PC-9 (cell line): Measurements from ENCODE around the gene LSR. TPM values are rescaled to one million over a fixed set of nuclear protein-coding genes. Genes with fewer than 3 reads are reported as not detected.

Experiments
- BruUV-seq: library from RNA; stranded (reverse); fragments of 400-500 nt; replicated peaks from 2 replicates; lab custom pipeline; 2021; lab: Mats Ljungman, UMichigan
- CTCF ChIA-PET: fragments of 300-600 bp; sonication (Branson Sonifier 250); formaldehyde crosslinking; loops from one replicate; lab custom pipeline; 2022; ENCODE audit warnings: antibody characterized with exemption; lab: Charles Lee
- POLR2A ChIA-PET: fragments of 300-600 bp; sonication (Branson Sonifier 250); formaldehyde crosslinking; loops from one replicate; lab custom pipeline; 2022; ENCODE audit warnings: antibody characterized with exemption; ENCODE audit not compliant: unreplicated experiment; lab: Charles Lee
- DNase-seq, 2 experiments: peaks; one replicate each; pipeline versions ENCODE4 v3.0.0 to v3.0.0-alpha.2; 2015 to 2022; ENCODE audit warnings: mixed read lengths in 1 of 2
- H2AFZ ChIP-seq: fragments of 200-600 bp; sonication (generic); 2 replicates; pipeline ENCODE4 v1.8.1; 2017; ENCODE audit warnings: antibody characterized with exemption
- H3F3A ChIP-seq: fragments of 200-600 bp; sonication (generic); 2 replicates; pipeline ENCODE4 v1.8.1; 2017; ENCODE audit warnings: antibody characterized with exemption, mild to moderate bottlenecking, low read depth; ENCODE audit not compliant: insufficient read depth
- H3K27ac ChIP-seq: fragments of 200-600 bp; sonication (generic); 2 replicates; pipeline ENCODE4 v1.6.1; 2016; ENCODE audit warnings: mixed run types
- H3K27me3 ChIP-seq: fragments of 200-600 bp; sonication (generic); 2 replicates; pipeline ENCODE4 v1.6.1; 2016; ENCODE audit warnings: low read depth, mixed run types; ENCODE audit not compliant: insufficient read depth
- H3K36me3 ChIP-seq: fragments of 200-600 bp; sonication (generic); 2 replicates; pipeline ENCODE4 v1.6.1; 2016; ENCODE audit warnings: low read depth, mixed run types
- H3K4me1 ChIP-seq: fragments of 200-600 bp; sonication (generic); replicated peaks from 2 replicates; pipeline ENCODE4 v1.6.1; 2016; ENCODE audit warnings: mixed run types; ENCODE audit not compliant: insufficient read depth
- H3K4me2 ChIP-seq: fragments of 200-600 bp; sonication (generic); 2 replicates; pipeline ENCODE4 v1.6.1; 2017; ENCODE audit warnings: mixed run types
- H3K4me3 ChIP-seq: fragments of 200-600 bp; sonication (generic); 2 replicates; pipeline ENCODE4 v1.6.1; 2016; ENCODE audit warnings: mixed run types
- H3K79me2 ChIP-seq: fragments of 200-600 bp; sonication (generic); 2 replicates; pipeline ENCODE4 v1.6.1; 2017; ENCODE audit warnings: low read depth, mixed run types
- H3K9me2 ChIP-seq: fragments of 200-600 bp; sonication (generic); 2 replicates; pipeline ENCODE4 v1.8.1; 2017; ENCODE audit warnings: mild to moderate bottlenecking; ENCODE audit not compliant: insufficient read depth
- H3K9me3 ChIP-seq: fragments of 200-600 bp; sonication (generic); 2 replicates; pipeline ENCODE4 v1.8.1; 2016; ENCODE audit warnings: low read depth; ENCODE audit not compliant: insufficient read depth
- H4K20me1 ChIP-seq: fragments of 200-600 bp; sonication (generic); 2 replicates; pipeline ENCODE4 v1.8.1; 2017; ENCODE audit not compliant: insufficient read depth
- CTCF ChIP-seq: fragments of 200-600 bp; sonication (generic); conservative IDR thresholded peaks from 2 replicates; pipeline ENCODE4 v1.6.1; 2017; ENCODE audit warnings: mixed run types, antibody characterized with exemption, mild to moderate bottlenecking, moderate library complexity
- EZH2 ChIP-seq: fragments of 200-600 bp; sonication (generic); IDR thresholded peaks from 2 replicates; pipeline ENCODE4 v1.8.0; 2017; ENCODE audit warnings: antibody characterized with exemption, low read depth
- intact Hi-C: fragments of 100-400 bp; cut with micrococcal nuclease; formaldehyde crosslinking; loops from one replicate; pipeline ENCODE4 v1.10.0; 2022; ENCODE audit not compliant: unreplicated experiment
- total RNA-seq: library from RNA; stranded (reverse); gene quantifications from 2 replicates; pipeline ENCODE4 v1.2.3, GENCODE V29; 2021

The LSR gene
- total RNA-seq, 1 experiment from 2014 or later, result 145 TPM

DNA sequence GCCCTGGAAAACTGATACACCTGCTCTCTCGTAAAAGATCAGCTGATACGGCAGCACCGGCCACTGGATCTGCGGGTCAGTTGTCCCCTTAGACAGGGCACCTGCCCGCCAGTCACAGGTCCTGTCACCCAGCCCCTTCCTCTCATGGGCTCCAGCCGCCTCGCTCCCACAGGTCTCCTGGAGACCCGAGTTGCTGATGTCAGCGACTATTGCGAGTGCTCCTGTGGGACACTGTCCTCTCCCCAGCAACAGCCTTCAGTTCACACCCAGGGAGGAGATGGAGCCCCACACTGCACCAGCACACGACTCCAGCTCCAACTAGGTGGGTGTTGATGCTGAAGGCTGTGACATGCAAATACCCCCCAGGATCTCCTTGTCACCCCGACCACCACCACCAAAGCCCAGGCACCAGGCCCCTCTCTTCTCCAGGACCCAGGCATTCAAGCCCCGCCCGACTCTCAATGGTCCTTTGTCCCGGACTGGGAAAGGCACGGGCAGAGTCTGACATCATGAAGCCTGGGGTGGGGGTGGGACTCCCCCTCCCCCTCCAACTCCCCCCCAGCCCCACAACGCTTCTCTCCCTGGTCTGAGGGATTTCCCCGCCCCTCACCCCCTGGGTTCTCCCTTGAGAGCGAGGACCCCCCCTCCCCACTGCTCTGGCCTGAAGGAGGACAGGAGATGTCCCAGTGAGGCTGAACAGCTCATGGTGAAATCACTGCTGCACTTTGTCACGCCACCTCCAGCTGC, 41.8 kb downstream of the LSR start:
- BruUV-seq, result no TSS peak
- Histone ChIP-seq H3K36me3 (no peaks in the 10 kb centered on the region), H3K4me3 (no peak overlapping the region), H3K27me3 (0 out of 2 replicates have a peak, but pooled peaks cover 3% of the 10 kb centered on the region), H3K9me2 (no peaks in the 10 kb centered on the region), H2AFZ (no peak overlapping the region), H3K27ac (no peak overlapping the region), H3K4me1 (peaks cover 11% of the 10 kb centered on the region; the same call in 1 of the 2 replicates), H3K4me2 (no peak overlapping the region), H3K79me2 (no peaks in the 10 kb centered on the region), H4K20me1 (no peaks in the 10 kb centered on the region), H3K9me3 (no peaks in the 10 kb centered on the region), H3F3A (peaks cover 8% of the 10 kb centered on the region; the same call in 1 of the 2 replicates)
- TF ChIP-seq CTCF (no peak), EZH2 (no peak)
- intact Hi-C loops, result no loop called here
- ChIA-PET CTCF (interaction anchor here (0.5 to 0.6 kb wide), 2 partner anchors 65 to 220 kb away, joined by 4 to 13 read pairs; no protein-coding TSS in a partner anchor), POLR2A (no interaction called here)
- DNase-seq, result no peak

GRCh38 chr19:35291259-35291658, 42.5 kb downstream of the LSR start:
- H3K79me2 ChIP-seq, result no peaks in the 10 kb centered on the region
- H3K36me3 ChIP-seq, result no peaks in the 10 kb centered on the region
- peaks cover 11% of the 10 kb centered on the region; the same call in 1 of the 2 replicates for H3K4me1 ChIP-seq
- no peak overlapping the region for H2AFZ ChIP-seq
- H3K27me3 ChIP-seq, result 0 out of 2 replicates have a peak, but pooled peaks cover 3% of the 10 kb centered on the region
- H3K4me2 ChIP-seq, result no peak overlapping the region
- CTCF ChIA-PET, result interaction anchor here (0.5 to 0.7 kb wide), 3 partner anchors 15 to 219 kb away, joined by 3 to 13 read pairs (median 4); no protein-coding TSS in a partner anchor
- H4K20me1 ChIP-seq, result no peaks in the 10 kb centered on the region
- no peaks in the 10 kb centered on the region for H3K9me3 ChIP-seq
- intact Hi-C loops, result no loop called here
- POLR2A ChIA-PET, result no interaction called here
- H3K4me3 ChIP-seq, result no peak overlapping the region
- DNase-seq, result peak in 1 of 2 experiments; percentile 54
- peaks cover 14% of the 10 kb centered on the region; the same call in 1 of the 2 replicates for H3F3A ChIP-seq
- no peak for TF ChIP-seq CTCF
- no peak for TF ChIP-seq EZH2
- BruUV-seq, result no TSS peak
- no peak overlapping the region for H3K27ac ChIP-seq
- H3K9me2 ChIP-seq, result no peaks in the 10 kb centered on the region

DNA sequence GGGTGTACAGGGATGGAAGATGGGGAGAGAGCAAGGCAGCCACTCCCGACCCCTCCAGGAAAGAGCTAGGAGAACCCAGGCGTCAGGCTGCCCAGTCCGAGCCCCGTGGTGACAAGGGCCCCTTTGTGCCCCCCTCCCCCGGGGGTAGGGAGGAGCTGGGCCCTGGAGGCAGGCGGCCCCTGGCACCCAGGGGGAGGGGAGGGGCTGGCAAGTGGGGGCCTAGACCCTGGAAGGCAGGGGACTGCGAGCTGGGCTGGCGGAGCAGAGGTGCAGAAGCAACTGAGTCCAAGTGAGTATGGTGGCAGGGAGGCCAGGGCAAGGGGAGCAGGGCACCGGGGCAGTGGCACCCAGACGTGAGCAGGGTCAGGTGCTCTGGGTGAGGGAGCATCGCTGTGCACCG, 43.1 kb downstream of the LSR start, which contains the start of gene MAG:
Gene MAG (plus strand): TSS at position 246 of the 400 bp plus-strand sequence. CDS start 3,248 bp downstream, outside the sequence.
- H3K4me2 ChIP-seq, result no peak within 1 kb of the TSS
- H3K79me2 ChIP-seq, result no peaks in the 10 kb centered on the region
- no peaks in the 10 kb centered on the region for H4K20me1 ChIP-seq
- CTCF ChIA-PET, result interaction anchor here (0.7 kb wide), 1 partner anchor 15 kb away, joined by 3 read pairs; no protein-coding TSS in a partner anchor
- no peak for DNase-seq
- no peak for TF ChIP-seq CTCF
- TF ChIP-seq EZH2, result no peak
- H3F3A ChIP-seq, result peaks cover 20% of the 10 kb centered on the region; the same call in 1 of the 2 replicates
- 0 out of 2 replicates have a peak, but pooled peaks cover 3% of the 10 kb centered on the region for H3K27me3 ChIP-seq
- H3K4me3 ChIP-seq, result no peak within 1 kb of the TSS
- H2AFZ ChIP-seq, result no peak within 1 kb of the TSS
- POLR2A ChIA-PET, result no interaction called here
- no TSS peak for BruUV-seq
- H3K4me1 ChIP-seq, result peaks cover 11% of the 10 kb centered on the region; the same call in 1 of the 2 replicates
- H3K9me3 ChIP-seq, result no peaks in the 10 kb centered on the region
- no peaks in the 10 kb centered on the region for H3K9me2 ChIP-seq
- intact Hi-C loops, result no loop called here
- H3K36me3 ChIP-seq, result no peaks in the 10 kb centered on the region
- H3K27ac ChIP-seq, result no peak within 1 kb of the TSS
